HCT116 (cell line): Measurements from ENCODE around the gene DNAJC19.

Source experiments
- CTCF ChIP-seq, 3 experiments: fragments of 200-600 bp in 1 of 3; sonication (generic) in 1 of 3; IDR thresholded peaks in 2 of 3; conservative IDR thresholded peaks in 1 of 3; 2 replicates each; pipeline ENCODE4 v1.5.1; 2012 to 2017; ENCODE audit warnings: low read depth in 2 of 3, low read length in 2 of 3, antibody characterized with exemption in 1 of 3, borderline replicate concordance in 1 of 3, control low read depth in 1 of 3, mild to moderate bottlenecking in 1 of 3, mixed read lengths in 1 of 3, mixed run types in 1 of 3, moderate library complexity in 1 of 3; ENCODE audit not compliant: insufficient read depth in 1 of 3
- POLR2AphosphoS5 ChIP-seq: IDR thresholded peaks from 2 replicates; pipeline ENCODE4 v1.6.1; 2011; ENCODE audit warnings: mild to moderate bottlenecking, low read depth, low read length, moderate library complexity

GRCh38 chr3:180974286-180974685, 15.2 kb downstream of the DNAJC19 start:
- no peak for TF ChIP-seq POLR2AphosphoS5
- TF ChIP-seq CTCF (IDR thresholded peaks at IDR 0.05 in 2 of 3, conservative IDR thresholded peaks at IDR 0.05 in 1 of 3; ENCODE audit: borderline replicate concordance in 1 of 3, insufficient read depth in 1 of 3, low read depth in 2 of 3, low read length in 2 of 3), result no peak
